ENCODE data around the gene RBP4.

GRCh38 chr10:93591065-93591808 lies 9.8 kb downstream of the RBP4 start:
- TF ChIP-seq CTCF (IDR thresholded peaks at IDR 0.05) (no peak), ZFX (IDR thresholded peaks at IDR 0.05; ENCODE audit: borderline replicate concordance) (no peak)

All from 22Rv1 (cell line).